ENCODE data around the gene UCP3. TPM values are rescaled to one million over a fixed set of nuclear protein-coding genes. Genes with fewer than 3 reads are reported as not detected.

UCP3 gene
- total and polyA plus RNA-seq, 3 experiments from 2014 or later: 0.36 to 2.9 (median 2.8) TPM

DNA sequence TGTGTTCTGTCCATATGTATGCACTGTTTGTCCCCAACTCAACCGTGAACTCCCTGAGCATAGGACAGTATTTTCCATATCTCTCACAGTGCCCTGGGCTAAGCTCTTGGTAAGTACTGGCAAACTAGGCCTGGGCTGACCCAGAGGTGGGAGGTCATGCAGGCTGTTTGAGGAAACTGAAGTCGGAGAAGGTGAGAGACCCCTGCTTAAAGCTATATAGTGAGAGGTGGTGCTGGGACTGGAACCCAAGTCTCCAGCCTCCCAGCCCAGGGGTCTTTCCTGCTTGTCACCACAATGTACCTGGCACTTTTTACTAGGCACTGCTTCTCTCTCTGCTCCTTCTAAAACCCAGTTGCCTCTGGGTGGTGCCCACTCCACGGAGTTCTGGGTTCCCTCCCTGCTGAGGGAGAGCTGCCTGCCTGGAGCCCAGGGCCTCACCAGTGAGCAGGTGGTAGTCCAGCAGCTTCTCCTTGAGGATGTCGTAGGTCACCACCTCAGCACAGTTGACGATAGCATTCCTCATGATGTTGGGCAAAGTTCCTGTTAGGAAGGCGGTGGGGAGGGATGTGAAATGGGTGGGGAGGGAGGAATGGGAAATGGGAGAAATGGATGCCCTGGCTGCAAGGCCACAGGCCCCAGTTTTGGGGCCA lies 4.7 kb downstream of the UCP3 start:
- CTCF ChIA-PET: interaction anchor here (1.0 to 2.0 kb wide), 7 partner anchors 12 to 40 kb away, joined by 3 to 29 read pairs (median 6); partner anchors contain the start of gene UCP2
- Histone ChIP-seq H3K36me3 (ENCODE audit: insufficient read depth, low read length) (no peaks in the 10 kb centered on the region), H3K27me3 (ENCODE audit: insufficient read depth, low read length, poor library complexity, severe bottlenecking) (no peaks in the 10 kb centered on the region), H3K9me3 (ENCODE audit: low read length) (no peaks in the 10 kb centered on the region), H3K27ac (ENCODE audit: low read depth, low read length) (peak overlapping the region; percentile 52), H3K4me1 (ENCODE audit: insufficient read depth, low read length) (peaks cover 62% of the 10 kb centered on the region), H3K4me3 (ENCODE audit: low read length) (peak overlapping the region; percentile 39)
- H3K27me3 Mint-ChIP-seq: no peaks in the 10 kb centered on the region
- H3K4me3 Mint-ChIP-seq: peak overlapping the region in 3 of 7 donors; percentile 10 to 70 (median 39)
- H3K27ac Mint-ChIP-seq: peak overlapping the region; percentile 77 to 99 (median 92)
- DNase-seq: no peak
- H3K36me3 Mint-ChIP-seq: peaks cover 0 to 31% (median 14%) of the 10 kb centered on the region in 3 donors
- no peaks in the 10 kb centered on the region for H3K9me3 Mint-ChIP-seq
- H3K4me1 Mint-ChIP-seq: peaks cover 61 to 81% (median 74%) of the 10 kb centered on the region in 3 donors
- POLR2A ChIA-PET: interaction anchor here (0.5 to 3.1 kb wide), 8 partner anchors 15 to 166 kb away, joined by 3 to 23 read pairs (median 8); partner anchors contain the start of gene UCP2

DNA sequence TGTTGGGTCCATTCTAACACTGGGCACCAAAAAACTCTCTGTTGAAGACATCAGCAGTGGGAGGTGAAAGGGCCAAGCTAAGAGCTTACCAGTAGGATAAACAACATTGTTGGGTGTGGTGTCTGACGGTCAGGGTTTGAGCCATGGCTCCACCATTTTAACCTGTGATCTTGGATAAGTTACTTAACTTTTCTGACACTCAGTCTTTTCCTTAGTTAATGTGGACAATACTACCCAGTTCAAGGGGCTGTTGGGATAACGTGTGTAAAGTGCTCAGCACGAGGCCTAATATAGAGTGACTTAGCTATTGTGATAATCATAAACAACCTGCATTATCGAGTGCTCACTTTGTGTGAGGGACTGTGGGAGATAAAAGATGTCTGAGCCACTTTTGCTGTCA lies 6.1 kb downstream of the UCP3 start:
- Mint-ChIP-seq H3K4me3 (peak overlapping the region in 1 of 7 donors; percentile 48), H3K27ac (peak overlapping the region in 4 of 8 donors; percentile 20 to 72 (median 25)), H3K4me1 (peaks cover 50 to 76% (median 69%) of the 10 kb centered on the region in 3 donors), H3K9me3 (no peaks in the 10 kb centered on the region), H3K27me3 (no peaks in the 10 kb centered on the region), H3K36me3 (peaks cover 0 to 31% (median 14%) of the 10 kb centered on the region in 3 donors)
- no peak overlapping the region for H3K27ac ChIP-seq (ENCODE audit: low read depth, low read length)
- no peak overlapping the region for H3K4me3 ChIP-seq (ENCODE audit: low read length)
- H3K27me3 ChIP-seq (ENCODE audit: insufficient read depth, low read length, poor library complexity, severe bottlenecking): no peaks in the 10 kb centered on the region
- ChIA-PET CTCF (no interaction called here), POLR2A (interaction anchor here (1.3 kb wide), 1 partner anchor 20 kb away, joined by 4 read pairs; the partner anchor contains the start of gene UCP2)
- H3K36me3 ChIP-seq (ENCODE audit: insufficient read depth, low read length): no peaks in the 10 kb centered on the region
- no peaks in the 10 kb centered on the region for H3K9me3 ChIP-seq (ENCODE audit: low read length)
- DNase-seq: no peak
- peaks cover 49% of the 10 kb centered on the region for H3K4me1 ChIP-seq (ENCODE audit: insufficient read depth, low read length)

DNA sequence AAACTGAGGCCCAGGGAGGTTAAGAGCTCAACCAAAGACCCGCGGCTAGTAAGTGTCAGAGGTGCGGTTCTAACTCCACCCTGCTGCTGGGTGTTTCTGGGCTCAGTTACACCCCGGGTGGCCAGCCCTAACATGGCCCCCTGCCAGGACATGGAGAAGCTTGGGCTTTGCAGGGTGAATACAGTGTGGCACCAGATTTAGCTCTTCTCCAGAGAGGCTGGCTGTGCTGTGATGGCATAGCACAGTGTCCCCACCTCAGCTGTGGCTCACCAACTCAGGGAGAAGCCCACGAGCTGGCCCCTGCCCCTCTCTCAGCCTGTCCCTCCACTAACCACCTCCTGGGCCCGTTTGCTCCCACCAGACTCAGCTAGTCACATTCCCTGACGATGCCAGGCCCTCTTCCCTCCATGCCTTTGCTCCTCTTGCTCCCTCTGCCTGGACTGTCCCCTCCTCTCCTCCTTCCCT lies 7.0 kb downstream of the UCP3 start:
- CTCF ChIA-PET: interaction anchor here (1.2 kb wide), 1 partner anchor 32 kb away, joined by 3 read pairs; no protein-coding TSS in a partner anchor

DNA sequence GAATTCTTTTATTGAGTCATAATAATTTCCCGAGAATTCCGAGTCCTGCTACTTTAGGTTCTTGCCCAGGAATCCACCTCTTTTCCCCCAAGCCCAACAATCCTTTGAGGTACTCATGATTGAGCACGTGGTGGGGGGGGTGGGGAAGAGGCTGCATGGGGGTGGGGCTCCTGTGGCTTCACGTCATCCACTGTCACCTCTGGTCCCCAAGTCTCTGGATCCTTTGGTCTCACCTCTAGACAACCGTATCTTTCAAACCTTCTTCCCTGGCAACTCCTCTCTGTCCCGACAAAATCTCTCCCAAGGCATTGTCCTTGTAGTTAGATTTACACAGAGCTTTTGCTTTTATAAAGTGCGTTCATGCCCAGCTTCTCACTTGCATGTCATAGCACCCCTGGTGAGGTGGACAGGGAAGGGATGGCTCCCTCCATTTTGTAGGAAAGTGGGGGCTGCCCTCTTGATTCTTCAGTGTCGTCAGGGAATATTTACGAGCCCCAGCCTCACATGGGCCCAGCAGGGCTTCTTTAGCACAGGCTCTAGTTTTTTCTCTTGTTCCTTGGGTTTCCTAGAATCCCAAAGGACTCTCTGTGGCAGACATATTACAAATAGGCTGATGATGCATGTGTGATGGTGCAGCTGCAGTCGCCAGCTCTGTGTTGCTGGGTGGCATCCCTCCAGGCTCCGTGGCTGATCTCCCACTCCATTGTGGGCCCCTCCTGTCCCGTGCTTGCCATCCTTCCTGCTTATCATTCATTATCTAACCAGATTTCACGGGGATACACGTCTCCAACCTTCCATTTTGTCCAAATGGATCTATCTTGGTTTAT lies 8.4 kb downstream of the UCP3 start:
- no peak for DNase-seq
- POLR2A ChIA-PET: interaction anchor here (0.9 kb wide), 1 partner anchor 21 kb away, joined by 3 read pairs; no protein-coding TSS in a partner anchor

More for the DNA sequence above, 7.0 kb downstream of the UCP3 start:
- H3K36me3 Mint-ChIP-seq: peaks cover 0 to 31% (median 14%) of the 10 kb centered on the region in 3 donors
- no peak overlapping the region for H3K4me3 Mint-ChIP-seq
- POLR2A ChIA-PET: interaction anchor here (1.3 kb wide), 1 partner anchor 19 kb away, joined by 4 read pairs; the partner anchor contains the start of gene UCP2
- Histone ChIP-seq H3K4me1 (ENCODE audit: insufficient read depth, low read length) (peaks cover 48% of the 10 kb centered on the region), H3K27me3 (ENCODE audit: insufficient read depth, low read length, poor library complexity, severe bottlenecking) (no peaks in the 10 kb centered on the region), H3K27ac (ENCODE audit: low read depth, low read length) (no peak overlapping the region), H3K9me3 (ENCODE audit: low read length) (no peaks in the 10 kb centered on the region), H3K4me3 (ENCODE audit: low read length) (no peak overlapping the region), H3K36me3 (ENCODE audit: insufficient read depth, low read length) (no peaks in the 10 kb centered on the region)
- DNase-seq: no peak
- H3K27me3 Mint-ChIP-seq: no peaks in the 10 kb centered on the region
- H3K4me1 Mint-ChIP-seq: peaks cover 50 to 78% (median 70%) of the 10 kb centered on the region in 3 donors
- no peaks in the 10 kb centered on the region for H3K9me3 Mint-ChIP-seq
- H3K27ac Mint-ChIP-seq: peak overlapping the region in 5 of 8 donors; percentile 28 to 94 (median 42)

DNA sequence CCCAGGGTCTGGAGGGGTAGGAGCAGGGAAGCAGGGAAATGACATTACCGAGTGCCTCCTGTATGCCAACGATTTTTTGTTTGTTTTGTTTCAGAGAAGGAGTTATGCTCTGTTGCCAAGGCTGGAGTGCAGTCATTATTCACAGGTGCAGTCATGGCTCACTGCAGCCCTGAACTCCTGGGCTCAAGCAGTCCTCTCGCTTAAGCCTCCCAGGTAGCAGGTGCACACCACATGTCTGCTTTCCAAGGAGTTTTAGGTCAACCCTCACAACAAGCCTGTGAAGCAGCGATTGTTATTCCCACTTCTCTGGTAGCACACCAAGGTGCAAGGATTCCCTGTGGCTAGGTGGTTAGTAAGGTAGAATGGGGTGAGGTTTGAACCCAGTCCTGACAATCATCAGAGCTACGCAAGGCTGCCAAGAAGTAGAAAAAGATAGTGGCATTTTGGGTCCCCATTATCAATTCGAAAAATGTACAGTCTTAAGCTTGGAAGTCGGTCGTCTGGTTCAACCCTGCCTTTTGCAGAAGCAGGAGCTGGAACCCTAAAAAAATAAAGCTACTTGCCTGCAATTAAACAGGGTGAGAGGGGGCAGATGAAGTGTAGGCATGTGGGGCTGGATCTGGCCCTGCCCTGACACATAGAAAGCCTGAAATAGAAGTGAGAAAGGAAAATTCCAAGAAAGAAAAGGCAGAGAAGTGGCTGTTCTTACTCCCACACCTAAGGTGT lies 9.1 kb downstream of the UCP3 start:
- no peak for DNase-seq
- peaks cover 52 to 78% (median 70%) of the 10 kb centered on the region in 3 donors for H3K4me1 Mint-ChIP-seq
- Histone ChIP-seq H3K4me3 (ENCODE audit: low read length) (no peak overlapping the region), H3K27ac (ENCODE audit: low read depth, low read length) (no peak overlapping the region), H3K9me3 (ENCODE audit: low read length) (no peaks in the 10 kb centered on the region), H3K36me3 (ENCODE audit: insufficient read depth, low read length) (no peaks in the 10 kb centered on the region), H3K27me3 (ENCODE audit: insufficient read depth, low read length, poor library complexity, severe bottlenecking) (no peaks in the 10 kb centered on the region), H3K4me1 (ENCODE audit: insufficient read depth, low read length) (peaks cover 47% of the 10 kb centered on the region)
- no peaks in the 10 kb centered on the region for H3K27me3 Mint-ChIP-seq
- ChIA-PET POLR2A (interaction anchor here (0.9 kb wide), 1 partner anchor 20 kb away, joined by 3 read pairs; no protein-coding TSS in a partner anchor), CTCF (interaction anchor here (2.5 to 2.8 kb wide), 2 partner anchors 19 to 36 kb away, joined by 9 to 14 read pairs; no protein-coding TSS in a partner anchor)
- no peak overlapping the region for H3K4me3 Mint-ChIP-seq
- H3K27ac Mint-ChIP-seq: peak overlapping the region in 4 of 8 donors; percentile 17 to 46 (median 38)
- H3K9me3 Mint-ChIP-seq: no peaks in the 10 kb centered on the region
- peaks cover 0 to 31% (median 12%) of the 10 kb centered on the region in 3 donors for H3K36me3 Mint-ChIP-seq

More for the DNA sequence above, 8.4 kb downstream of the UCP3 start:
- Mint-ChIP-seq H3K27ac (peak overlapping the region in 3 of 8 donors; percentile 12 to 35 (median 15)), H3K4me3 (no peak overlapping the region), H3K36me3 (peaks cover 0 to 31% (median 14%) of the 10 kb centered on the region in 3 donors), H3K9me3 (no peaks in the 10 kb centered on the region), H3K4me1 (peaks cover 52 to 78% (median 70%) of the 10 kb centered on the region in 3 donors), H3K27me3 (no peaks in the 10 kb centered on the region)
- Histone ChIP-seq H3K4me1 (ENCODE audit: insufficient read depth, low read length) (peaks cover 48% of the 10 kb centered on the region), H3K9me3 (ENCODE audit: low read length) (no peaks in the 10 kb centered on the region), H3K4me3 (ENCODE audit: low read length) (no peak overlapping the region), H3K36me3 (ENCODE audit: insufficient read depth, low read length) (no peaks in the 10 kb centered on the region), H3K27me3 (ENCODE audit: insufficient read depth, low read length, poor library complexity, severe bottlenecking) (no peaks in the 10 kb centered on the region), H3K27ac (ENCODE audit: low read depth, low read length) (no peak overlapping the region)
- CTCF ChIA-PET: no interaction called here

DNA sequence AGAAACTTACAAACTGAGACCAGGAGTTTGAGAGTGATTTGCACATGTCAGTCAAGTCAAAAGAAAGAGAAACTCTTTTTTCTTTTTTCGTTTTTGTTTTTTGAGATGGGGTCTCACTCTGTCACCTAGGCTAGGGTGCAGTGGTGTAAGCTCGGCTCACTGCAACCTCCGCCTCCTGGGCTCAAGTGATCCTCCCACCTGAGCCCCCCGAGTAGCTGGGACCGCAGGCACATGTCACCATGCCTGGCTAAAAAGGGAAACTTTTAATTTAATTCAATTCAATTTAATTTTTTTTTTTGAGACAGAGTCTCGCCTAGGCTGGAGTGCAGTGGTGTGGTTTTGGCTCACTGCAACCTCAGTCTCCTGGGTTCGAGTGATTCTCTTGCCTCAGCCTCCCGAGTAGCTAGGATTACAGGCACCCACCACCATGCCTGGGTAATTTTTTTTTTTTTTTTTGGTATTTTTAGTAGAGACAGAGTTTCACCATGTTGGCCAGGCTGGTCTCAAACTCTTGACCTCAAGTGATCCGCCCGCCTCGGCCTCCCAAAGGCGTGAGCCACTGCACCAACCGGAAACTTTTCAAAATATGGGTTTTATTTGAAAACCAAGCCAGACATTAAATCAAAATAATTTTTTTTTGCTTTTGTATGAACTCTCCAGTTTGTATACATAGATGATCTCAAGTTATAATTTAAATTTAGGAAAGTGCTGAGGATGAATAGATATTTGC lies 9.9 kb downstream of the UCP3 start:
- no peak for DNase-seq
- Mint-ChIP-seq H3K4me3 (peak overlapping the region in 1 of 7 donors; percentile 18), H3K27ac (peak overlapping the region in 5 of 8 donors; percentile 0 to 98 (median 54)), H3K9me3 (no peaks in the 10 kb centered on the region), H3K4me1 (peaks cover 48 to 76% (median 68%) of the 10 kb centered on the region in 3 donors), H3K36me3 (peaks cover 0 to 31% (median 12%) of the 10 kb centered on the region in 3 donors), H3K27me3 (no peaks in the 10 kb centered on the region)
- ChIA-PET CTCF (interaction anchor here (2.5 to 2.8 kb wide), 2 partner anchors 19 to 35 kb away, joined by 9 to 14 read pairs; no protein-coding TSS in a partner anchor), POLR2A (interaction anchor here (0.9 kb wide), 1 partner anchor 19 kb away, joined by 3 read pairs; no protein-coding TSS in a partner anchor)
- H3K4me1 ChIP-seq (ENCODE audit: insufficient read depth, low read length): peaks cover 47% of the 10 kb centered on the region
- no peaks in the 10 kb centered on the region for H3K36me3 ChIP-seq (ENCODE audit: insufficient read depth, low read length)
- H3K27ac ChIP-seq (ENCODE audit: low read depth, low read length): no peak overlapping the region
- no peak overlapping the region for H3K4me3 ChIP-seq (ENCODE audit: low read length)
- no peaks in the 10 kb centered on the region for H3K27me3 ChIP-seq (ENCODE audit: insufficient read depth, low read length, poor library complexity, severe bottlenecking)
- no peaks in the 10 kb centered on the region for H3K9me3 ChIP-seq (ENCODE audit: low read length)
